MM.1S (cell line): ENCODE results near the gene AZIN2.

ENCODE experiments used
- CTCF ChIP-seq: fragments of 300-600 bp; sonication (generic); IDR thresholded peaks from 2 replicates; pipeline ENCODE4 v1.5.1; 2016; ENCODE audit warnings: antibody characterized with exemption, low read length, mixed read lengths
- EZH2phosphoT487 ChIP-seq: fragments of 300-600 bp; sonication (generic); IDR thresholded peaks from 2 replicates; pipeline ENCODE4 v1.6.1; 2018; ENCODE audit warnings: antibody characterized with exemption, low read length

- TF ChIP-seq CTCF: no peak
- no peak for TF ChIP-seq EZH2phosphoT487
Observed at GRCh38 chr1:33117440-33118085, 36.6 kb downstream of the AZIN2 start.
